IPS DF 19.7 (cell line): ENCODE measurements around the gene NTMT1.

Source experiments
- DNase-seq: peaks from one replicate; pipeline ENCODE4 v3.0.0-alpha.2; 2013; ENCODE audit warnings: low read depth, low spot score

Gene NTMT1

DNA sequence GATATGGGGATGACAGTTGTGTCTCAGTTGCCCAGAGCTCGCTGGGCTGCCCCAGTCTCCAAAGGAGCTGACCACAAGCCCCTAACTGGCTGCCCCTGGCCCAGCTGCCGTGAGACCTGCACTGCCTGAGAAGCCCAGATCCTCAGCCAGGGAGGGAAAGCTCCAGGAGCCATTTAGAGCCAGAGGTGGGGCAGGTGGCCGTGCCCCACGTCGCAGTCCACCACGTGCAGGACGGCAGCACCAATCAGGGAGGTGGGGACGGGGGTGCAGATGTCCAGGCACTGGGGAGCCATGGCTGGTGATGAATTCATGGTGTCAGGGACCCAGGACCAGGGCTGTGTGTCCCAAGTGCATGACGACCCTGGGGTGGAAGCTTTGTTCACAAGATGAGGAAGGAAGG is 52.9 kb downstream of the NTMT1 start:
- no peak for DNase-seq

DNA sequence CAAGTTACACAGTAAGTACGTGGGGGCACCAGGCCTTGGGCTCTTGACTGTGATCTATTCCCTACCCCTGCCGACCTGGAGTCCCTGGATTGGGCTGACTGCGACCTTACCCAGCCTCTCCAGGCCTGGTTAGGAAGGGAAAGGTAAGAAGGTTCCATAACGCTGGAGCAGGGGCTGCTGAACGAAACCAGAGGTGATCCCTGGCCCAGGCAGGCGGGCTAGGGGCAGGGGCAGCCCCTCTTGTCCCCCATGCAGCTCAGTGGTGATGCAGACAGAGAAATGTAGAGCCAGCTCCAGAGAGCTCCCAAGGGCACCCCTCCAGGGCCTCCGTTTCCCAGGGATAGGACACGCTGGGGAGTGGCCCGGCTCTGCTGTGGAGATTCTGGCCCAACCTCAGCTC is 53.6 kb downstream of the NTMT1 start:
- DNase-seq: no peak

DNA sequence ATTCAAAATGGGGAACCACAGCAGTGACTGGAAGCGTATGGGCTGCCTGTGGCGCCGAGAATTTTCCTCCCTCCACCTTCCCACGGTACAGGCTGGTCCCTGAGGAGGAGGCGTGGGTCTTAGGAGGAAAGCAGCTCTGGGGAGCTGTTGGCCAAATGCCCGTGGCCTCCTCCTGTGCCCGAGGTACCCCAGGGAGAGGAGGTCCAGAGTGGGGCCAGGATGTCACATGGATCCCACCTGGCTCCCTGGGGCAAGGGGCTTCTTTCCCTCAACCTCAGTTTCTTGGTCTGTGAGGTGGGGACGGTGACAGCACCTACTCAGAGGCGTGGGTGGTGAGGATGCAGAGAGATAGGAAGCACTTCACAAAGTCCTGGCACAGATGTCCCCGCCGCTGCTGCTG is 56.0 kb downstream of the NTMT1 start:
- no peak for DNase-seq

DNA sequence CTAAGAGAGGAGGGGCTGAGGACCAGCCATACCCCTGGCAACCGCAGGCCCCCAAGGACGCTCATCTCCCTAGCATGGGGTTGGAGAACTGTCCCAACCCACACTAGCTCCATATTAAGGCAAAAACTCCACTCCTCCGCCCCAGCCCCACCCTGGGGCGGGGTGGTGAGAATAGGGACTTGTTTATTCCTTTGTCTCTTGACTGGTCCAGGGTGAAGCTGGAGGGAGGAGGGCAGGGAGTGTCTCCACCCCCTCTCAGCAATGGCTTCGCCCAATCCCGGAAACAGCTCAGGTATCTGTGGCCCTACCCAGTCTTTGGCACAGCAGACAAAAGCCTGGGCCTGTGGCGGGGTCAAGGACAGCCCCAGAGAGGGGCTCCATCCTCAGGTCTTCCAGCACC is 56.4 kb downstream of the NTMT1 start:
- no peak for DNase-seq

DNA sequence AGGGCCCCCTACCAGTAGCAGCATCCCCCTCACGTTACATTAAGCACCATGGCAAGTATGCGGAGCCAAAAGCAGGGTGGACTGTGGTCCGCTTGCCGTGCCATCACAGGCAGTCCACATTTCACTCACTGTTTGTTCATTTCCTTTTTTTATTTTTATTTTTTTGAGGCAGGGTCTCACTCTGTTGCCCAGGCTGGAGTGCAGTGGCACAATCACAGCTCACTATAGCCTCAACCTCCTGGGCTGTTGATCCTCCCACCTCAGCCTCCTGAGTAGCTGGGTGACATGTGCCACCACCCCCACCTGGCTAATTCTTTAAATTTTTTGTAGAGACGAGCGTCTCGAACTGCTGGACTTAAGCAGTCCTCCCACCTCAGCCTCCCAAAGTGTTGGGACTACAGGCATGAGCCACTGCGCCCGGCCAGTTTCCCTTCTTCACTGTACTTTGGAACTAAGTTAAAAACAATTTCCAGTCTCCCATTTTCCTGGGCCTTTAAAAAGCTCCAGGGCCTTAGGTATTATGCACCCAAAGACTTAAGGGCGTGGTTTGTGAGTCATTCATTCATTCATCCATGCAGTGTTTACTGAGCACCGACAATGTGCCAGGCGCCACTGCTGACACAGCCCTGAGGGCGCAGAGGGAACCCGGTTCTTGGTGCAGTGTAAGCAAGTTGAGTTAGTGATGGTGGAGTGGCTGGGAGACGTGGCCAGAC is 59.4 kb downstream of the NTMT1 start:
- DNase-seq: no peak
